ENCODE measurements around the gene CHCHD4. TPM values are rescaled to one million over a fixed set of nuclear protein-coding genes. Genes with fewer than 3 reads are reported as not detected.

CHCHD4 gene
- total and polyA plus RNA-seq, 2 donors from 2014 or later = 12.8 to 33.6 TPM

DNA sequence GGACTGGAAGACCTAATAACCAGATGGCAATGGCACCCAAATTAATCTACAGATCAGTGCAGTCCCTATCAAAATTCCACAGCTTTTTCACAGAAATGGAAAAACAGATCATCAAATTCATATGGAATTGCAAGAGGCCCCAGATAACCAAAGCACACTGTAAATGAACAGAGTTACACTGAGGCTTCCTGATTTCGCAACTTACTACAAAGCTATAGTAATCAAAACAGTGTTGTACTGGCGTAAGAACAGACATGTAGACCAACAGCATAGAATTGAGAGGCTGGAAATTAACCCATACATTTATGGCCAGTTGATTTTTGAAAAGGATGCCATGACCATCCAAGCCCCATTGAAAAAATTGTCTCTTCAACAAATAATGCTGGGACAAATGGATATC lies 37.5 kb upstream of the CHCHD4 start:
- H3K4me1 ChIP-seq (ENCODE audit: control insufficient read depth in 2 of 3, insufficient read depth in 2 of 3, low read depth in 1 of 3, low read length in 3 of 3) = no peaks in the 10 kb centered on the region
- FAIRE-seq = no peak
- peaks cover 0 to 6% (median 0%) of the 10 kb centered on the region in 3 donors for H3K9me3 ChIP-seq (ENCODE audit: control insufficient read depth in 2 of 3, insufficient read depth in 1 of 3, low read length in 3 of 3)
- DNase-seq = no peak
- peaks cover 10 to 88% (median 73%) of the 10 kb centered on the region in 3 donors for H3K36me3 ChIP-seq (ENCODE audit: control insufficient read depth in 2 of 3, insufficient read depth in 3 of 3, low read length in 3 of 3)
- TF ChIP-seq, protein P1, sequence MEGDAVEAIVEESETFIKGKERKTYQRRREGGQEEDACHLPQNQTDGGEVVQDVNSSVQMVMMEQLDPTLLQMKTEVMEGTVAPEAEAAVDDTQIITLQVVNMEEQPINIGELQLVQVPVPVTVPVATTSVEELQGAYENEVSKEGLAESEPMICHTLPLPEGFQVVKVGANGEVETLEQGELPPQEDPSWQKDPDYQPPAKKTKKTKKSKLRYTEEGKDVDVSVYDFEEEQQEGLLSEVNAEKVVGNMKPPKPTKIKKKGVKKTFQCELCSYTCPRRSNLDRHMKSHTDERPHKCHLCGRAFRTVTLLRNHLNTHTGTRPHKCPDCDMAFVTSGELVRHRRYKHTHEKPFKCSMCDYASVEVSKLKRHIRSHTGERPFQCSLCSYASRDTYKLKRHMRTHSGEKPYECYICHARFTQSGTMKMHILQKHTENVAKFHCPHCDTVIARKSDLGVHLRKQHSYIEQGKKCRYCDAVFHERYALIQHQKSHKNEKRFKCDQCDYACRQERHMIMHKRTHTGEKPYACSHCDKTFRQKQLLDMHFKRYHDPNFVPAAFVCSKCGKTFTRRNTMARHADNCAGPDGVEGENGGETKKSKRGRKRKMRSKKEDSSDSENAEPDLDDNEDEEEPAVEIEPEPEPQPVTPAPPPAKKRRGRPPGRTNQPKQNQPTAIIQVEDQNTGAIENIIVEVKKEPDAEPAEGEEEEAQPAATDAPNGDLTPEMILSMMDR (IDR thresholded peaks at IDR 0.05; ENCODE audit: borderline replicate concordance, extremely low read depth, insufficient read depth) = no peak
- H3K27me3 ChIP-seq (ENCODE audit: control insufficient read depth, insufficient read depth, low read length) = no peaks in the 10 kb centered on the region
- H3K27ac ChIP-seq (ENCODE audit: low read depth in 2 of 2, low read length in 2 of 2) = no peak overlapping the region
- no peak overlapping the region for H3K9ac ChIP-seq (ENCODE audit: low read length in 3 of 3)
- intact Hi-C loops (cut with DNase I) = no loop called here
- no peak overlapping the region for H3K4me3 ChIP-seq (ENCODE audit: low read length in 3 of 3)

DNA sequence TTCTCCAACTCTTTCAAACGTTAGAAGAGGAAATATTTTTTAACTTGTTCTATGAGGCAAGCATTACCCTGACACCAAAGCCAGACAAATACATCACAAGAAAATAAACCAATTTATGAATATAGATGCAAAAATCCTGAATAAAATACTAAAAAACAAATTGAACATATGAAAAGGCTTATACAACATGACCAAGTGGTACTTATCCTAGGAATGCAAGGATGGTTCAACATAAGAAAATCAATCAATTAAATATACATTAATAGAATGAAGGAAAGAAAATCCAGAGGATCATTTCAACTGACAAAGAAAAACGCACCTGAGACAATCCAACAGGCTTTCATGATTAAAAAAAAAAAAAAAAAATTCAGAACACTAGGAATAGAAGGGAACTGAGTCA lies 36.6 kb upstream of the CHCHD4 start:
- DNase-seq = no peak
- peaks cover 0 to 6% (median 0%) of the 10 kb centered on the region in 3 donors for H3K9me3 ChIP-seq (ENCODE audit: control insufficient read depth in 2 of 3, insufficient read depth in 1 of 3, low read length in 3 of 3)
- H3K9ac ChIP-seq (ENCODE audit: low read length in 3 of 3) = no peak overlapping the region
- FAIRE-seq = no peak
- H3K36me3 ChIP-seq (ENCODE audit: control insufficient read depth in 2 of 3, insufficient read depth in 3 of 3, low read length in 3 of 3) = peaks cover 8 to 89% (median 74%) of the 10 kb centered on the region in 3 donors
- no peak overlapping the region for H3K27ac ChIP-seq (ENCODE audit: low read depth in 2 of 2, low read length in 2 of 2)
- intact Hi-C loops (cut with DNase I) = no loop called here
- H3K27me3 ChIP-seq (ENCODE audit: control insufficient read depth, insufficient read depth, low read length) = no peaks in the 10 kb centered on the region
- TF ChIP-seq, protein P1 (IDR thresholded peaks at IDR 0.05; ENCODE audit: borderline replicate concordance, extremely low read depth, insufficient read depth) = no peak
- H3K4me3 ChIP-seq (ENCODE audit: low read length in 3 of 3) = no peak overlapping the region
- no peaks in the 10 kb centered on the region for H3K4me1 ChIP-seq (ENCODE audit: control insufficient read depth in 2 of 3, insufficient read depth in 2 of 3, low read depth in 1 of 3, low read length in 3 of 3)

DNA sequence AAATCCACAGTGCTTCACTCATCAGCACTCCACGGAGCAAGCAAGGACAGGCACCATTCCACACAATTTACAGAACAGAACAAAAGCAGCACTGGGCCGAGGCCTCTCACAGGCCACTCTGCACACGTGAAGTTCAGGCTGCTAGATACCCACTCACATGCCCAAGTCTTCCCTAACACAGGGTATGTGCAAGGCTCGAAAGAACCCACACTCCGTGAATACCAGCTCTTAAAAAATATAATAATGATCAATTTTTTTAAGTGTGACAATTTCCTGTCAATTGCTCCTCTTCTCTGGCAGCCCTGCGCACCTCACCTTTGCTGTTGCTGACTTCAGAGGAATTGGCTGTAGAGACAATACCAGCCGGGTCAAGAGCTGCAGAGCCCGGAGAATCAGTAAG lies 34.8 kb upstream of the CHCHD4 start:
- DNase-seq = no peak
- TF ChIP-seq, protein P1 (IDR thresholded peaks at IDR 0.05; ENCODE audit: borderline replicate concordance, extremely low read depth, insufficient read depth) = no peak
- peaks cover 0 to 6% (median 0%) of the 10 kb centered on the region in 3 donors for H3K9me3 ChIP-seq (ENCODE audit: control insufficient read depth in 2 of 3, insufficient read depth in 1 of 3, low read length in 3 of 3)
- H3K36me3 ChIP-seq (ENCODE audit: control insufficient read depth in 2 of 3, insufficient read depth in 3 of 3, low read length in 3 of 3) = peaks cover 8 to 77% (median 65%) of the 10 kb centered on the region in 3 donors
- intact Hi-C loops (cut with DNase I) = no loop called here
- H3K4me3 ChIP-seq (ENCODE audit: low read length in 3 of 3) = no peak overlapping the region
- no peak overlapping the region for H3K9ac ChIP-seq (ENCODE audit: low read length in 3 of 3)
- H3K27me3 ChIP-seq (ENCODE audit: control insufficient read depth, insufficient read depth, low read length) = no peaks in the 10 kb centered on the region
- no peaks in the 10 kb centered on the region for H3K4me1 ChIP-seq (ENCODE audit: control insufficient read depth in 2 of 3, insufficient read depth in 2 of 3, low read depth in 1 of 3, low read length in 3 of 3)
- no peak overlapping the region for H3K27ac ChIP-seq (ENCODE audit: low read depth in 2 of 2, low read length in 2 of 2)
- no peak for FAIRE-seq

DNA sequence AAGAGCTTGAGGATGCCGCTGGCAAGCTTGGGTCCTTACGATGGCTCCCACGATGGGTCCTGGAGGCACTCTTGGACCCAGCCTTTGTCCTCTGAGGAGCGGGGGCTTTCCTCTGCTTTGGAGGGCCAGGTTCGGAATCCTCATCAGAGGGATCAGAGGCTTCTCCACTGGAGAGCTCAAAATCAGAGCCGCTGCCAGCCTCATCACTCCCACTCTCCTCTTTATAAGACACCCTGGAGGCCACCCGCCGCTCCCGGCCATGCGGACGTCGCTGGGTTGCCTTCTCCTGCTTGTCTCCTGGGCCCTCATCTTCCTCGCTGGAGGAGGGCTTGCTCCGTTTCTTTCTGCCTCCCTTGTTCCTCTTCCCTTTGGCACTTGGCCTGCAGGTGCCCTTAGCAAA lies 33.7 kb upstream of the CHCHD4 start:
- no peaks in the 10 kb centered on the region for H3K4me1 ChIP-seq (ENCODE audit: control insufficient read depth in 2 of 3, insufficient read depth in 2 of 3, low read depth in 1 of 3, low read length in 3 of 3)
- no peak overlapping the region for H3K9ac ChIP-seq (ENCODE audit: low read length in 3 of 3)
- peaks cover 11 to 78% (median 68%) of the 10 kb centered on the region in 3 donors for H3K36me3 ChIP-seq (ENCODE audit: control insufficient read depth in 2 of 3, insufficient read depth in 3 of 3, low read length in 3 of 3)
- no peak overlapping the region for H3K27ac ChIP-seq (ENCODE audit: low read depth in 2 of 2, low read length in 2 of 2)
- no peak overlapping the region for H3K4me3 ChIP-seq (ENCODE audit: low read length in 3 of 3)
- no peak for FAIRE-seq
- intact Hi-C loops (cut with DNase I) = no loop called here
- DNase-seq = no peak
- H3K9me3 ChIP-seq (ENCODE audit: control insufficient read depth in 2 of 3, insufficient read depth in 1 of 3, low read length in 3 of 3) = peaks cover 0 to 6% (median 0%) of the 10 kb centered on the region in 3 donors
- TF ChIP-seq, protein P1 (IDR thresholded peaks at IDR 0.05; ENCODE audit: borderline replicate concordance, extremely low read depth, insufficient read depth) = no peak
- H3K27me3 ChIP-seq (ENCODE audit: control insufficient read depth, insufficient read depth, low read length) = no peaks in the 10 kb centered on the region

All from kidney (tissue), 14 donors.